ENCODE data around the gene PLD4. TPM values are rescaled to one million over a fixed set of nuclear protein-coding genes. Genes with fewer than 3 reads are reported as not detected.

PLD4 gene
- total RNA-seq, 1 experiment from 2014 or later, result not detected

GRCh38 chr14:104898870-104899510 lies 25.7 kb upstream of the PLD4 start:
- H3K79me2 ChIP-seq (ENCODE audit: low read depth), result no peaks in the 10 kb centered on the region
- H4K20me1 ChIP-seq (ENCODE audit: insufficient read depth), result peaks cover 2% of the 10 kb centered on the region; the same call in 1 of the 2 replicates
- no peaks in the 10 kb centered on the region for H3K9me2 ChIP-seq (ENCODE audit: insufficient read depth)
- no peak overlapping the region for H3K4me2 ChIP-seq
- H3K27ac ChIP-seq, result no peak overlapping the region
- TF ChIP-seq EZH2 (IDR thresholded peaks at IDR 0.05; ENCODE audit: low read depth), result no peak
- TF ChIP-seq, protein P1, sequence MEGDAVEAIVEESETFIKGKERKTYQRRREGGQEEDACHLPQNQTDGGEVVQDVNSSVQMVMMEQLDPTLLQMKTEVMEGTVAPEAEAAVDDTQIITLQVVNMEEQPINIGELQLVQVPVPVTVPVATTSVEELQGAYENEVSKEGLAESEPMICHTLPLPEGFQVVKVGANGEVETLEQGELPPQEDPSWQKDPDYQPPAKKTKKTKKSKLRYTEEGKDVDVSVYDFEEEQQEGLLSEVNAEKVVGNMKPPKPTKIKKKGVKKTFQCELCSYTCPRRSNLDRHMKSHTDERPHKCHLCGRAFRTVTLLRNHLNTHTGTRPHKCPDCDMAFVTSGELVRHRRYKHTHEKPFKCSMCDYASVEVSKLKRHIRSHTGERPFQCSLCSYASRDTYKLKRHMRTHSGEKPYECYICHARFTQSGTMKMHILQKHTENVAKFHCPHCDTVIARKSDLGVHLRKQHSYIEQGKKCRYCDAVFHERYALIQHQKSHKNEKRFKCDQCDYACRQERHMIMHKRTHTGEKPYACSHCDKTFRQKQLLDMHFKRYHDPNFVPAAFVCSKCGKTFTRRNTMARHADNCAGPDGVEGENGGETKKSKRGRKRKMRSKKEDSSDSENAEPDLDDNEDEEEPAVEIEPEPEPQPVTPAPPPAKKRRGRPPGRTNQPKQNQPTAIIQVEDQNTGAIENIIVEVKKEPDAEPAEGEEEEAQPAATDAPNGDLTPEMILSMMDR (conservative IDR thresholded peaks at IDR 0.05), result no peak
- H3K27me3 ChIP-seq (ENCODE audit: insufficient read depth, low read depth), result peaks cover 8% of the 10 kb centered on the region
- intact Hi-C loops (cut with micrococcal nuclease; ENCODE audit: unreplicated experiment), result no loop called here
- no peak for DNase-seq
- H3K9me3 ChIP-seq (ENCODE audit: insufficient read depth, low read depth), result no peaks in the 10 kb centered on the region
- H2AFZ ChIP-seq, result no peak overlapping the region
- H3K4me1 ChIP-seq (replicated peaks; ENCODE audit: insufficient read depth), result no peaks in the 10 kb centered on the region
- H3F3A ChIP-seq (ENCODE audit: insufficient read depth, low read depth), result peaks cover 3% of the 10 kb centered on the region; the same call in 1 of the 2 replicates
- no peak overlapping the region for H3K4me3 ChIP-seq
- BruUV-seq (replicated peaks), result no TSS peak
- no peaks in the 10 kb centered on the region for H3K36me3 ChIP-seq (ENCODE audit: low read depth)
- POLR2A ChIA-PET (ENCODE audit: unreplicated experiment), result no interaction called here
- CTCF ChIA-PET, result no interaction called here

DNA sequence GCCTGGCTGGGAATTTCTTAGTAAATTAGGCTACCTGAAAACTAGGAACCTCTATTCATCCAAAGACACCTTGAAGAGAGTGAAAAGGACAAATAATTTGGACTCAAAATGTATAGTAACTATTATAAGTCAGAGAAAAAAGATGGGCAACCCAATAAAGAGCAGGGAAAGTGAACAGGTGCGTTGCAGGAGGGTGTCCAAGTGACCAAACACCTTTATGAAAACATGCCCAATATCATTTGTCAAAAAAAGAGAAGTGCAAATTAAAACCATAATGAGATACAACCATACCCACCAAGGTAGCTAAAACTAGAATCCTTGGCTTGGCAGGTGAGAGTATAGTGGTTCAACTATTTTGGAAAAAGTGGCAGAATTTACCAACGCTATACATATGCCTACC lies 24.9 kb upstream of the PLD4 start:
- no peak for DNase-seq
- H2AFZ ChIP-seq, result no peak overlapping the region
- H3K27me3 ChIP-seq (ENCODE audit: insufficient read depth, low read depth), result peaks cover 16% of the 10 kb centered on the region
- H3K4me2 ChIP-seq, result no peak overlapping the region
- no TSS peak for BruUV-seq (replicated peaks)
- peaks cover 3% of the 10 kb centered on the region; the same call in 1 of the 2 replicates for H3F3A ChIP-seq (ENCODE audit: insufficient read depth, low read depth)
- ChIA-PET CTCF (no interaction called here), POLR2A (ENCODE audit: unreplicated experiment) (interaction anchor here (0.9 kb wide), 1 partner anchor 73 kb away, joined by 16 read pairs; no protein-coding TSS in a partner anchor)
- no peak overlapping the region for H3K4me3 ChIP-seq
- H3K9me2 ChIP-seq (ENCODE audit: insufficient read depth), result no peaks in the 10 kb centered on the region
- H3K79me2 ChIP-seq (ENCODE audit: low read depth), result no peaks in the 10 kb centered on the region
- no peaks in the 10 kb centered on the region for H3K36me3 ChIP-seq (ENCODE audit: low read depth)
- TF ChIP-seq EZH2 (IDR thresholded peaks at IDR 0.05; ENCODE audit: low read depth), result no peak
- TF ChIP-seq, protein P1 (conservative IDR thresholded peaks at IDR 0.05), result no peak
- no peaks in the 10 kb centered on the region for H3K9me3 ChIP-seq (ENCODE audit: insufficient read depth, low read depth)
- H3K4me1 ChIP-seq (replicated peaks; ENCODE audit: insufficient read depth), result no peaks in the 10 kb centered on the region
- peaks cover 2% of the 10 kb centered on the region; the same call in 1 of the 2 replicates for H4K20me1 ChIP-seq (ENCODE audit: insufficient read depth)
- intact Hi-C loops (cut with micrococcal nuclease; ENCODE audit: unreplicated experiment), result no loop called here
- no peak overlapping the region for H3K27ac ChIP-seq

GRCh38 chr14:104900639-104901512 lies 23.8 kb upstream of the PLD4 start:
- TF ChIP-seq, protein P1 (conservative IDR thresholded peaks at IDR 0.05), result no peak
- no peak for TF ChIP-seq EZH2 (IDR thresholded peaks at IDR 0.05; ENCODE audit: low read depth)
- no peaks in the 10 kb centered on the region for H4K20me1 ChIP-seq (ENCODE audit: insufficient read depth)
- no peaks in the 10 kb centered on the region for H3K36me3 ChIP-seq (ENCODE audit: low read depth)
- POLR2A ChIA-PET (ENCODE audit: unreplicated experiment), result no interaction called here
- intact Hi-C loops (cut with micrococcal nuclease; ENCODE audit: unreplicated experiment), result no loop called here
- peaks cover 20% of the 10 kb centered on the region for H3K27me3 ChIP-seq (ENCODE audit: insufficient read depth, low read depth)
- H3K9me2 ChIP-seq (ENCODE audit: insufficient read depth), result no peaks in the 10 kb centered on the region
- H3K79me2 ChIP-seq (ENCODE audit: low read depth), result no peaks in the 10 kb centered on the region
- no peak overlapping the region for H2AFZ ChIP-seq
- no peaks in the 10 kb centered on the region for H3K9me3 ChIP-seq (ENCODE audit: insufficient read depth, low read depth)
- H3F3A ChIP-seq (ENCODE audit: insufficient read depth, low read depth), result peaks cover 3% of the 10 kb centered on the region; the same call in 1 of the 2 replicates
- no peak for DNase-seq
- CTCF ChIA-PET, result no interaction called here
- H3K27ac ChIP-seq, result no peak overlapping the region
- H3K4me2 ChIP-seq, result no peak overlapping the region
- H3K4me1 ChIP-seq (replicated peaks; ENCODE audit: insufficient read depth), result no peaks in the 10 kb centered on the region
- no TSS peak for BruUV-seq (replicated peaks)
- no peak overlapping the region for H3K4me3 ChIP-seq

All from PC-9 (cell line).